PC-9 (cell line): ENCODE measurements around the gene GNG7. TPM values are rescaled to one million over a fixed set of nuclear protein-coding genes. Genes with fewer than 3 reads are reported as not detected.
"Not testable (repeated sequence)": the region's sequence is repeated elsewhere in the genome, so short reads cannot be mapped to it uniquely, and the experiment has no call there.

ENCODE experiments used
- BruUV-seq: library from RNA; stranded (reverse); fragments of 400-500 nt; replicated peaks from 2 replicates; lab custom pipeline; 2021; lab: Mats Ljungman, UMichigan
- CTCF ChIA-PET: fragments of 300-600 bp; sonication (Branson Sonifier 250); formaldehyde crosslinking; loops from one replicate; lab custom pipeline; 2022; ENCODE audit warnings: antibody characterized with exemption; lab: Charles Lee
- POLR2A ChIA-PET: fragments of 300-600 bp; sonication (Branson Sonifier 250); formaldehyde crosslinking; loops from one replicate; lab custom pipeline; 2022; ENCODE audit warnings: antibody characterized with exemption; ENCODE audit not compliant: unreplicated experiment; lab: Charles Lee
- DNase-seq, 2 experiments: peaks; one replicate each; pipeline versions ENCODE4 v3.0.0 to v3.0.0-alpha.2; 2015 to 2022; ENCODE audit warnings: mixed read lengths in 1 of 2
- H2AFZ ChIP-seq: fragments of 200-600 bp; sonication (generic); 2 replicates; pipeline ENCODE4 v1.8.1; 2017; ENCODE audit warnings: antibody characterized with exemption
- H3F3A ChIP-seq: fragments of 200-600 bp; sonication (generic); 2 replicates; pipeline ENCODE4 v1.8.1; 2017; ENCODE audit warnings: antibody characterized with exemption, mild to moderate bottlenecking, low read depth; ENCODE audit not compliant: insufficient read depth
- H3K27ac ChIP-seq: fragments of 200-600 bp; sonication (generic); 2 replicates; pipeline ENCODE4 v1.6.1; 2016; ENCODE audit warnings: mixed run types
- H3K27me3 ChIP-seq: fragments of 200-600 bp; sonication (generic); 2 replicates; pipeline ENCODE4 v1.6.1; 2016; ENCODE audit warnings: low read depth, mixed run types; ENCODE audit not compliant: insufficient read depth
- H3K36me3 ChIP-seq: fragments of 200-600 bp; sonication (generic); 2 replicates; pipeline ENCODE4 v1.6.1; 2016; ENCODE audit warnings: low read depth, mixed run types
- H3K4me1 ChIP-seq: fragments of 200-600 bp; sonication (generic); replicated peaks from 2 replicates; pipeline ENCODE4 v1.6.1; 2016; ENCODE audit warnings: mixed run types; ENCODE audit not compliant: insufficient read depth
- H3K4me2 ChIP-seq: fragments of 200-600 bp; sonication (generic); 2 replicates; pipeline ENCODE4 v1.6.1; 2017; ENCODE audit warnings: mixed run types
- H3K4me3 ChIP-seq: fragments of 200-600 bp; sonication (generic); 2 replicates; pipeline ENCODE4 v1.6.1; 2016; ENCODE audit warnings: mixed run types
- H3K79me2 ChIP-seq: fragments of 200-600 bp; sonication (generic); 2 replicates; pipeline ENCODE4 v1.6.1; 2017; ENCODE audit warnings: low read depth, mixed run types
- H3K9me2 ChIP-seq: fragments of 200-600 bp; sonication (generic); 2 replicates; pipeline ENCODE4 v1.8.1; 2017; ENCODE audit warnings: mild to moderate bottlenecking; ENCODE audit not compliant: insufficient read depth
- H3K9me3 ChIP-seq: fragments of 200-600 bp; sonication (generic); 2 replicates; pipeline ENCODE4 v1.8.1; 2016; ENCODE audit warnings: low read depth; ENCODE audit not compliant: insufficient read depth
- H4K20me1 ChIP-seq: fragments of 200-600 bp; sonication (generic); 2 replicates; pipeline ENCODE4 v1.8.1; 2017; ENCODE audit not compliant: insufficient read depth
- EZH2 ChIP-seq: fragments of 200-600 bp; sonication (generic); IDR thresholded peaks from 2 replicates; pipeline ENCODE4 v1.8.0; 2017; ENCODE audit warnings: antibody characterized with exemption, low read depth
- intact Hi-C: fragments of 100-400 bp; cut with micrococcal nuclease; formaldehyde crosslinking; loops from one replicate; pipeline ENCODE4 v1.10.0; 2022; ENCODE audit not compliant: unreplicated experiment
- total RNA-seq: library from RNA; stranded (reverse); gene quantifications from 2 replicates; pipeline ENCODE4 v1.2.3, GENCODE V29; 2021
- TF ChIP-seq, protein P1 (sequence below): fragments of 200-600 bp; sonication (generic); conservative IDR thresholded peaks from 2 replicates; pipeline ENCODE4 v1.6.1; 2017; ENCODE audit warnings: mixed run types, antibody characterized with exemption, mild to moderate bottlenecking, moderate library complexity

Gene GNG7
- total RNA-seq, 1 experiment from 2014 or later, result 2.8 TPM

DNA sequence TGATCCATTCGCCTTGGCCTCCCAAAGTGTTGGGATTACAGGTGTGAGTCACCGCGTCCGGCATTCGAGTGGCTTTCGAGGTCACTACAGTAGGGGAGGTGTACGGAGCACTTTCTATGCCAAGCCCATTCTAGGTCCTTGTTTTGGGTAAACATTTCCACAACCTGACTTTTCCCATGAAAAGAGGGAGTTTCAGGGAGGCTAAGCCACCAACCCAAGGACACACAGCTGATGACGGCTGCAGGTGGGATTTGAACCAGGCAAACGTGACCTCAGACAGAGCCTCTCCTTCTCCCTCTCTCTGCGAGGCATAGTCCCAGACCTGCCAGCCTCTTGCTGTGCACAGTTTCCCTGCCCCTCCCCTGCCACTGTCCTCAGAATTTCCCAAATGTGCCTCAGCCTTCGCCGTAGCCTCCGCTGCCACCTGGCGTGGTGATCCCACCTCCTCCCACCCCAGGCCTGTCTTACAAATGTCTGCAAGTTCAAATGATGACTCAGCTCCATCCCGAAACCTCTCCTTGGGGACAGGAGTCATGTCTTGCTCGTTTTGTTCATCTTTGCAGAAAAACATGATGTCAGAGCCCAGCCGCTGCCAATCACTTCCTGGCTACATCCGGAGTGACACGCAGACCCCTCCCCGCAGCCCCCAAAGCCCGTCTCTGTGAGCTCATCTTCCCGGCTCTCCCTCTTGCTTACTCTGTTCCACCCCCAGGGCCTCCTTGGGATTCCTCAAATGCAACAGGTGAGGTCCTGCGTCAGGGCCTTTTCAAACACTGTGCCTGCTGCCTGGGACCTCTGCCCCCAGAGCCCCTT lies 233.2 kb downstream of the GNG7 start:
- Histone ChIP-seq H2AFZ (no peak overlapping the region), H3F3A (peaks cover 16% of the 10 kb centered on the region), H3K79me2 (no peaks in the 10 kb centered on the region), H4K20me1 (no peaks in the 10 kb centered on the region), H3K9me2 (no peaks in the 10 kb centered on the region), H3K9me3 (no peaks in the 10 kb centered on the region), H3K36me3 (no peaks in the 10 kb centered on the region), H3K27me3 (no peaks in the 10 kb centered on the region), H3K4me1 (0 out of 2 replicates have a peak, but pooled peaks cover 9% of the 10 kb centered on the region), H3K4me2 (peak overlapping the region; percentile 44), H3K27ac (peak overlapping the region; percentile 86), H3K4me3 (no peak overlapping the region)
- DNase-seq, result peak; percentile 54 to 77
- POLR2A ChIA-PET, result interaction anchor here (0.6 to 0.7 kb wide), 3 partner anchors 48 to 154 kb away, joined by 3 to 6 read pairs (median 3); no protein-coding TSS in a partner anchor
- CTCF ChIA-PET, result interaction anchor here (1.0 kb wide), 1 partner anchor 142 kb away, joined by 4 read pairs; no protein-coding TSS in a partner anchor
- no TSS peak for BruUV-seq
- intact Hi-C loops, result loop anchor here (10.0 kb wide), 1 partner anchor 235 kb away; the partner anchor contains the start of genes PLEKHJ1 and SF3A2
- TF ChIP-seq EZH2, result no peak
- TF ChIP-seq, protein P1, sequence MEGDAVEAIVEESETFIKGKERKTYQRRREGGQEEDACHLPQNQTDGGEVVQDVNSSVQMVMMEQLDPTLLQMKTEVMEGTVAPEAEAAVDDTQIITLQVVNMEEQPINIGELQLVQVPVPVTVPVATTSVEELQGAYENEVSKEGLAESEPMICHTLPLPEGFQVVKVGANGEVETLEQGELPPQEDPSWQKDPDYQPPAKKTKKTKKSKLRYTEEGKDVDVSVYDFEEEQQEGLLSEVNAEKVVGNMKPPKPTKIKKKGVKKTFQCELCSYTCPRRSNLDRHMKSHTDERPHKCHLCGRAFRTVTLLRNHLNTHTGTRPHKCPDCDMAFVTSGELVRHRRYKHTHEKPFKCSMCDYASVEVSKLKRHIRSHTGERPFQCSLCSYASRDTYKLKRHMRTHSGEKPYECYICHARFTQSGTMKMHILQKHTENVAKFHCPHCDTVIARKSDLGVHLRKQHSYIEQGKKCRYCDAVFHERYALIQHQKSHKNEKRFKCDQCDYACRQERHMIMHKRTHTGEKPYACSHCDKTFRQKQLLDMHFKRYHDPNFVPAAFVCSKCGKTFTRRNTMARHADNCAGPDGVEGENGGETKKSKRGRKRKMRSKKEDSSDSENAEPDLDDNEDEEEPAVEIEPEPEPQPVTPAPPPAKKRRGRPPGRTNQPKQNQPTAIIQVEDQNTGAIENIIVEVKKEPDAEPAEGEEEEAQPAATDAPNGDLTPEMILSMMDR, result no peak

DNA sequence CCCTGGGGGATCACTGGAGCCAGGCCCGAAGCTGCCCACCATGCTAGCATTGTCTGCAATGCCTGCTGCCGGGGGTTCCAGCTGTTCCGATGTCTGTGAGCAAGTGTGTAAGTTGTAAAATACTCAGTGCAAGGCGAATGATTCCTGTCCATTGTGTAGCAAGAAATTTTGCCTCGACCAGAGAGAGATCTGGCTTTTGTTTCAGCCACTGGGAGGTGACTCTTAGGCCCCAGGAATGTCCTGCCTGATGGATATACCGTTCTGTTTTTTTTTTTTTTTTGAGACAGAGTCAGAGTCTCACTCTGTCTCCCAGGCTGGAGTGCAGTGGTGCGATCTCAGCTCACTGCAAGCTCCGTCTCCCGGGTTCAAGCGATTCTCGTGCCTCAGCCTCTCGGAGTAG lies 233.9 kb downstream of the GNG7 start:
- no peak overlapping the region for H3K4me3 ChIP-seq
- H3K27me3 ChIP-seq, result no peaks in the 10 kb centered on the region
- TF ChIP-seq EZH2, result no peak
- TF ChIP-seq, protein P1, result no peak
- intact Hi-C loops, result loop anchor here (10.0 kb wide), 1 partner anchor 234 kb away; the partner anchor contains the start of genes PLEKHJ1 and SF3A2
- POLR2A ChIA-PET, result no interaction called here
- no peaks in the 10 kb centered on the region for H4K20me1 ChIP-seq
- H3F3A ChIP-seq, result peaks cover 16% of the 10 kb centered on the region
- DNase-seq, result no peak
- H3K4me1 ChIP-seq, result 0 out of 2 replicates have a peak, but pooled peaks cover 9% of the 10 kb centered on the region
- no peak overlapping the region for H3K4me2 ChIP-seq
- H3K9me3 ChIP-seq, result no peaks in the 10 kb centered on the region
- CTCF ChIA-PET, result no interaction called here
- H2AFZ ChIP-seq, result no peak overlapping the region
- no peaks in the 10 kb centered on the region for H3K36me3 ChIP-seq
- BruUV-seq, result no TSS peak
- H3K9me2 ChIP-seq, result no peaks in the 10 kb centered on the region
- no peak overlapping the region for H3K27ac ChIP-seq
- no peaks in the 10 kb centered on the region for H3K79me2 ChIP-seq

DNA sequence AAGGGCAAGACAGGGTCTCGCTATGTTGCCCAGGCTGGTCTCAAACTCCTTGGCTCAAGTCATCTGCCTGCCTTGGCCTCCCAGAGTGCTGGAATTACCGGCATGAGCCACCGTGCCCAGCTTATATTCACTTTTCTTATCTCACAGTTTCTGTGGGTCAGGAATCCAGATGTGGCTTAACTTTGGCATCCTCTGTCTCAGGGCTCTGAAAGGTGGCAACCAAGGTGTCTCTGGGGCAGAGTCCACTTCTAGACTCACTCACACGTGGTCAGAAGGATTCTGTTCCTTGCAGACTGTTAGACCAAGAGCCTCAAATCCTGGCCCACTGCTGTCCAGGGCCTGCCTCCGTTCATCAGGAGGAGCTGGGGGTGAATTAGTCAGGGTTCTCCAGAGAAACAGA lies 238.1 kb downstream of the GNG7 start:
- BruUV-seq, result no TSS peak
- Histone ChIP-seq H3K36me3 (no peaks in the 10 kb centered on the region), H3K4me2 (no peak overlapping the region), H4K20me1 (no peaks in the 10 kb centered on the region), H3K27ac (no peak overlapping the region), H3K4me3 (no peak overlapping the region), H2AFZ (no peak overlapping the region), H3K9me2 (no peaks in the 10 kb centered on the region), H3K9me3 (no peaks in the 10 kb centered on the region), H3F3A (peaks cover 17% of the 10 kb centered on the region), H3K27me3 (no peaks in the 10 kb centered on the region), H3K4me1 (peaks cover 4% of the 10 kb centered on the region; the same call in 1 of the 2 replicates), H3K79me2 (no peaks in the 10 kb centered on the region)
- CTCF ChIA-PET, result no interaction called here
- TF ChIP-seq, protein P1, result no peak
- no peak for TF ChIP-seq EZH2
- POLR2A ChIA-PET, result no interaction called here
- intact Hi-C loops, result loop anchor here (10.0 kb wide), 1 partner anchor 230 kb away; the partner anchor contains the start of genes PLEKHJ1 and SF3A2
- no peak for DNase-seq

DNA sequence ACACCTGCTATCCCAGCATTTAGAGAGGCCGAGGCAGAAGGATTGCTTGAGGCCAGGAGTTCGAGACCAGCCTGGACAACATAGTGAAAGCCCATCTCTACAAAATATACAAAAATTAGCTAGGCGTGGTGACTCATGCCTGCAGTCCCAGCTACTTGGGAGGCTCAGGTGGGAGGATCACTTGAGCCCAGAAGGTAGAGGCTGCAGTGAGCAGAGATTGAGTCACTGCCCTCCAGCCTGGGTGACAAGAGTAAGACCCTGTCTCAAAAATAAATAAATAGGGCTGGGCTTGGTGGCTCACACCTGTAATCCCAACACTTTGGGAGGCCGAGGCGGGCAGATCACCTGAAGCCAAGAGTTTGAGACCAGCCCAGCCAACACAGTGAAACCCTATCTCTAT lies 238.8 kb downstream of the GNG7 start:
- H3K4me1 ChIP-seq, H3K4me2 ChIP-seq, POLR2A ChIA-PET, H3K4me3 ChIP-seq, H3K27me3 ChIP-seq, DNase-seq, H3K9me3 ChIP-seq, H3K36me3 ChIP-seq, H2AFZ ChIP-seq, H3K9me2 ChIP-seq, H3K27ac ChIP-seq, BruUV-seq, H3K79me2 ChIP-seq, CTCF ChIA-PET, H4K20me1 ChIP-seq: not testable (repeated sequence)
- peaks cover 10% of the 10 kb centered on the region; the same call in 1 of the 2 replicates for H3F3A ChIP-seq
- intact Hi-C loops, result loop anchor here (10.0 kb wide), 1 partner anchor 229 kb away; the partner anchor contains the start of genes PLEKHJ1 and SF3A2
